Left forelimb (tissue), 1 donor: ENCODE measurements around the gene SNX9.
"Not testable (repeated sequence)": the region's sequence is repeated elsewhere in the genome, so short reads cannot be mapped to it uniquely, and the experiment has no call there.

Experiments used
- DNase-seq: peaks from one replicate; pipeline ENCODE4 v3.0.0-alpha.2; 2018; ENCODE audit warnings: low spot score

SNX9 gene

DNA sequence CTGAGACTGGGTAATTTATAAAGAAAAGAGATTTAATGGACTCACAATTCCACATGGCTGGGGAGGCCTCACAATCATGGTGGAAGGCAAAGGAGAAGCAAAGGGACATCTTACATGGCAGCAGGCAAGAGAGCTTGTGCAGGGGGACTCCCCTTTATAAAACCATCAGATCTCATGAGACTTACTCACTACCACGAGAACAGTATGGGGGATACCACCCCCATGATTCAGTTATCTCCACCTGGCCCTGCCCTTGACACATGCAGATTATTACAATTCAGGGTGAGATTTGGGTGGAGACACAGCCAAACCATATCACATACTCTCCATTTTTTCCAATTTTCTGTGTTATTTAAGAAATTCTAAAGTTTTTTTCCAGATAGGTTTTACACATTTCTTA, 35.6 kb downstream of the SNX9 start:
- DNase-seq, result not testable (repeated sequence)

- DNase-seq, result no peak
Observed at GRCh38 chr6:157859775-157860504, 36.9 kb downstream of the SNX9 start.

DNA sequence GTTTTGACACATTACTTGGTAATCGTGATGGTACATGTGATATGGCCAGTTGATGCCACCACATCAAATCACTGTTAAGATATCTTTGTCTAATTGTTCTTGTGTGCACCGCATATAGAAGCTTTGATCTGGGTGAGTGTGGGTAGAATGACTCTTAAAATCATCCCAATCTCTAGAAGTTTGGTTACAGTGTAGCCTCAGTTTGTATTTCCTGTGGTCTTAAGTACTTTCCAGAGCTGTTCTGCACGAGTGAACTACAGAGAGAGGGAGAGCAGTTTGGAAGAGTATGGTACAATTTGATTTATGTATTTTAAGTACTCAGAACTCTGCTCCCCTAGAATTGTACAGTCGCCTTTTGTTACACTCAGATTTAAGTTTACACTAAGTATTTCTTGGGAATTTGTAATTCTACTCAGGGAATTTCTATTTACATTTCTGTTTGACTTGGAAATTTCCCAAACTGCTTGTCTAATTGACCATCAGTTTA, 37.5 kb downstream of the SNX9 start:
- no peak for DNase-seq

- no peak for DNase-seq
Observed at GRCh38 chr6:157861184-157861583, 38.1 kb downstream of the SNX9 start.

DNA sequence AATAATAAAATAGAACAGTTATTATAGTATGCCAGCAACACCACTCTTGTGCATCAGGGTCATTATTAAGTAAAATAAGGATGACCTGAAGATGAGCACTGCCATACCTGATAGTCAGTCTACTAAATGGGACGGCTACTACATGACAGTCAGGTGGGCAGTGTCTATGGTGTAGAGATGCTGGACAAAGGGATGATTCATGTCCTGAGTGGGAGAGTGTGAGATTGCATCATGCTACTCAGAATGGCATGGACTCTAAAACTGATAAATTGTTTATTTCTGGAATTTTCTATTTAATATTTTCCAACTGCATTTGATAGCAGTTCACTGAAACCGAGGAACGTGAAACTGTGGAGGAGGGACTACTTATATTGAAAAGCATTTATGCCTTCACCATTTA, 38.8 kb downstream of the SNX9 start:
- no peak for DNase-seq

- no peak for DNase-seq
Observed at GRCh38 chr6:157862706-157863105, 39.7 kb downstream of the SNX9 start.

DNA sequence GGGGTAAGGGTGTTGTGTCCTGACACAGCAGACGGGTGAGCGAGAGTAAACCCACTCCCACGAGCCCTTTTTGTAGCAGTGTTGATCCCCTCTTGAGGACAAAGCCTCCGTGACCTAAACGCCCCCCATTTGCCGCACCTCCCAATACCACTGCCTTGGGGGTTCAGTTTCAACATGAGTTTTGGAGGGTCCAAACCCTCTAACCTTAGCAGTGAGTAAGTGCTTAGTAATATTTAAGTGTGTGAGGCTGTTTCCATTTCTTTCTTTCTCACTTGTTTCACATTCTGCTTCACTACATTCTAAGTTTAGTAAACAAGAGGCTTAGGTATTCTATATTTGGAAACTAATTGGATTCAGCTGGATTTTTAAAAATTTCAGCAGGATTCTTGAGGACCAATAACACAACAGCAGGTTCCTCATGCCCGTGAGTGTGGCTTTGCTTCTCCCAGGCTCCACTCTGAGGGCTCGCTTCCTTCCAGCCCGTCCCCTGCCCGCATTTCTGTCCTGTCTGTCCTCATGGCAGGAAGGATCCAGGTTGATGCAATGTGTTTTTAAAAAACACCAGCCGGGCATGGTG, 41.2 kb downstream of the SNX9 start:
- no peak for DNase-seq

- DNase-seq, result no peak
Observed at GRCh38 chr6:157865249-157865648, 42.2 kb downstream of the SNX9 start.

DNA sequence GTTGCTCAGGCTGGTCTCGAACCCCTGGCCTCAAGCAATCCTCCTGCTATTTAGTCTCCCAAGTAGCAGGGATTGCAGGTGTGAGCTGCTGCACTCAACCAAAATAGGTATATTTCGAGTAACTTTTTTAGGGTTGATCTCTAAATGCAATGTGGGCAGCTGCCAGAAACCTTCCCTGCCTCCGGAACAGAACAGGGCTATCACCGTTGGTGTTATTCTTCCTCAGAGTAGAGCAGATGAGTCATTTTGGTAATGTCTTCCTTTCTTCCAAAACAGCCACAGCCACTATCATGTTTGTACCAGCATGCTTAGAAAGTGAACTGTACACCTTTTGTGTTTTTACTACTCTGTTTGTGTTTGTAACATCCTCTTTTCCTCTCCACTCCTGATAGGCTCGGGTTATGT, 44.1 kb downstream of the SNX9 start:
- no peak for DNase-seq

DNA sequence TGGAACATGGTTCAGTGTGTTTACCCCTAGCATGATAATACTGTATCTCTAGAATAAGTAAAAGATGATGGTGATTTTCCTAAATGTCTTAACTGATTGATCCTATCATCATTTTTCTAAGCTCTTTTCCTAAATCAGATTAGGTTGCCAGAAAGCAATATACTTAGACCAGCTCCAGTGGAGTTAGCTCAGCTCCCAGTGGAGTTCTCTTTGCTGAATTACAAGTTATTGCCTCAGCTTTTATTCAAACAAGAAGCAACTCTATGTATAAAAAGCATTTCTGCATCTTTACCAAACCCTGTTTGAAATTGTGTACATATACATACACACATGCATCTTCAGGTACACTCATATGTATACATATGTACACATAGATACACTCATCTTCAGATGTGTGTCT, 44.9 kb downstream of the SNX9 start:
- DNase-seq, result no peak

DNA sequence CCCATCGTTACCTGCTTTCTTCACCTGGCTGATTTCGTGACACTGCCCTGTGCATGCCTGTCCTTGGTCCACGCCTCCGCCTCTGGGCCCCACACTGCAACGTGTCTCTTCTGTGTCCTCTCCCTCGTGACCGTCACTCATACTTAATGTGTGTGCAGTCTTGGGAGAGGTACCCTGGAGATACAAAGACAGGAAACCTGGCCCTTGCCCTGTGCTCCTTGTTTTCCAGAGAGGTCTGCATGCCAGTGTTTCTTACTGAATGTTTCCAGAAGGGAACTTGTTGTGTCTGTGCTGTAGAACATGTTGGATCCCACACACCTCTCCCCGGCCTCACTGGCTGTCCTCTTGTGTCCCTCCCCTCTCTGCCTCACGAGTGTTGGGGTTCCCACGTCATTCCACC, 45.8 kb downstream of the SNX9 start:
- DNase-seq, result no peak

DNA sequence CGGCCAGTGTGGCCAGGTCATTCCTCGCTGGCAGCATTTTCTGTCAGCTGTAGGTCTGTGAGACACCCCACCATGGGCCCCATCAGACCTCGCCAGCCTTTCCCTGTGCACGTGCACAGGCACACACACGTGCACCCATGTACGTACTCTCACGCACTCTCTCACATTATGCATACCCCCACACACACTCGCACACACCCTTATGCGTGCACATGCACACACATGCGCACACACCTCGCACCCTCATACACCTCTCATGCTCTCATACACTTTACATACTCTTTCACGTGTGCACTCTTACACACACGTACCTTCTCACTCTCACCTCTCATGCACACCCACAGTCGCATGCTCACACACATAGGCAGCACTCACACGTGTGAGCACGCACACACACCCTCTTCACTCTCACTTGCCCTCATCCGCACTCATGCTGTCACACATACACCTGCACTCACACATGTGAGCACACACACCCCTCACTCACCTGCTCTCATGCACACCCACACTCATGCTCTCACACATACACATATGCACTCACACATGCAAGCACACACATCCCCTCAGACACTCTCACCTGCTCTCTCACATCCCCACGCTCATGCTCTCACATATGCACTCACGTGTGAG, 46.7 kb downstream of the SNX9 start:
- DNase-seq, result no peak

DNA sequence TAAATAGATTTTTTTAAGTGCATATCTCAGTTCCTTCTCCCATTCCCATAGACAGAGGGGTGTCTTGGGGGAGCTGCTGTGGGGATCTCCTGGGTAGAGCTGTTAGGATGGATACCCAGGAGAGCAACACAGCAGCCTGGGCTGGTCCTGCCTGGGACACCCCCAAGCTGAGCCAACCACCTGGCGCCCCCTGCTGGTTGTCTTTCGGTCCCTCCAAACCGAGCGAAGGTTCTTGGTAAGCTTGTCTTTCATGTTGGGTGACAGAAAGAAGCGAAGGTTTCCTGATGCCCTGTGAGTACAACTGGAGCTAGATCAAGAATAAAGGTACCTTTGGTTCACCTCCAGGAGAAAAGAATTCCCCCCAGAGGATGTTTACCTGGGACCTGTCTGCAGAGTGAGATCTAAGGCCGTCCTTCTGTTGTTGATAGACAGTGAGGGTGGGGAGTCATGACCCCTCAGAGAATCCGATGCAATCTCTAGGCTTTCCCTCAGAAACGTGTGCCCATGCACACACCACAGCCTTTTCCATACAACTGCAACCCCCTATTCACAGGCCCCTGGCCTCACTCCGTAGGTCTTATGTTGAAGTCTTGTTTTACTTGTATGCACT, 50.8 kb downstream of the SNX9 start:
- DNase-seq, result no peak

- DNase-seq, result no peak
Observed at GRCh38 chr6:157877149-157877548, 54.1 kb downstream of the SNX9 start.

- DNase-seq, result no peak
Observed at GRCh38 chr6:157877573-157878438, 54.8 kb downstream of the SNX9 start.

DNA sequence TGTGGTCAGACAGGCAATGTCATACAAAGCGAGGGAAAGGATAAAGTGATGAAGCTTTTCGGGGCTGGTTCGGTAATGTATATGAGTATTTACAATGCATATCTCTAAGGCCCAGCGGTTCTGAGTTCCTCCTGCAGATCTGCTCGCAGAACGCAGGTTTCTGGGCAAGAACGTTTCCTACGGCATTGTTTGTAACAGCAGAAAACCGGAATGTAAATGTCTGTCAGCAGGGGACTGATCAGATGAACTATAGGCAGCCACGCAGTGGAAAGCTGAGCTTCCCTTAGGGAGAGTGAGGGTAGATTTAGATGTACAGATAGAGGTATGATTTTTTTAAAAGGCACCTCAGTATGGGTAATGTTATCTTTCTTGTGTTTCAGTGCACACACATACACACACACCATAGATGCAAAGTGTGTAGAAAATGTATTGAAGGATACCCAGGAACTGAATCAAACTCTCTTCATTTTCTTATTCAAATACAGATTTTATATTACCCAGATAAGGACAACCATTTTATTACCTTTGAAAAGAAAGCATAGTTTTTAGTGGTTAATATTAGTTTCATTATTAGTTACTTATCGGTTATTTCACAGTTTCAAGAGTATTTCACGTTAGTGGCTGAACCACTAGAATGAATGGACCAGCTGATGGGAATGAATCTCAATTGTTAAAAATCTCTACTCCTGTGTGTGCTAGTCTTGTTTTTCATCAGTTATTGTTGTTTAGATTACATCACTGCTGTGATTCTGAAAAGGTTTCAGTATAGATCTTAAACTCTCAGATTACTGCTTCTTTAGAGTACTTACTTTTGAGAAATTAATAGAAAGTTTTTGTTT, 56.2 kb downstream of the SNX9 start:
- no peak for DNase-seq

GRCh38 chr6:157879873-157880254, 56.8 kb downstream of the SNX9 start:
- DNase-seq, result no peak

DNA sequence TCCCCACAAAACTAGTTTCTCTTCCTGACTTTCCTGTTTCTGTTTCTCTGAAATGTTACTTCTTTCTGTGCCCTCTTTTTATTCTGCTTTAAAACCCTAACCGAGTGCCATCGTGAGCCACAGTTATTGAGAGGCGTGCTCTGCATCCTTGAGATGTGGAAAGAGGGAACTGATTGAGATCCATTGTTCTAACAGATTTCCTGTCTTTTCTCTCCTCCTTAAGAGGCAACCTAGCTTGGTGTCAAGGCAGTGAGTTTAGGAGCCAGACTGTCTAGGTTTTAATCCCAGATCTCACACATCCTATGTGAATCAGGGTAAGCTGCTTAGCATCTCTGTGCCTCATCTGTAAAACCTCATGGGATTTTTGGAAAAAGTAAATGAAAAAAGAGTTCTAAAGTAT, 57.5 kb downstream of the SNX9 start:
- DNase-seq, result no peak

GRCh38 chr6:157881342-157881741, 58.3 kb downstream of the SNX9 start:
- DNase-seq, result no peak

DNA sequence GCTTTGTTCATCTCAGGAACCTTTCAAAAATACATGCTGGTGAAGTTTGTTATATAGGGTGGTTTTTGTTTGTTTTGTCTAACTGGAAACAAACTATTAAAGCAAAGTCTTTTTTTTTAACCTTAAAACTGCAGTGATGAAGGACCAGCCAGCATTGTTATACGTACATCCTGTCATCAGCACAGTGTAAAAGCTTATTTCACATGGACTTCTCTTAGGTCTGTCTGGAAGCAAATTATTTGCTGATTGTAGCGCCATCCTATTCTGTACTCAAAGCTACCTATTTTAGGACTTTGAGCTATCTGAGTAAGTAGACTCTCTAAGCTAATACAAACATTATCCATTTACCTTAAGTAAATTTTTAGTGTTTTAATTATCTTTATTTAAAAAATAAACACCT, 61.7 kb downstream of the SNX9 start:
- no peak for DNase-seq

DNA sequence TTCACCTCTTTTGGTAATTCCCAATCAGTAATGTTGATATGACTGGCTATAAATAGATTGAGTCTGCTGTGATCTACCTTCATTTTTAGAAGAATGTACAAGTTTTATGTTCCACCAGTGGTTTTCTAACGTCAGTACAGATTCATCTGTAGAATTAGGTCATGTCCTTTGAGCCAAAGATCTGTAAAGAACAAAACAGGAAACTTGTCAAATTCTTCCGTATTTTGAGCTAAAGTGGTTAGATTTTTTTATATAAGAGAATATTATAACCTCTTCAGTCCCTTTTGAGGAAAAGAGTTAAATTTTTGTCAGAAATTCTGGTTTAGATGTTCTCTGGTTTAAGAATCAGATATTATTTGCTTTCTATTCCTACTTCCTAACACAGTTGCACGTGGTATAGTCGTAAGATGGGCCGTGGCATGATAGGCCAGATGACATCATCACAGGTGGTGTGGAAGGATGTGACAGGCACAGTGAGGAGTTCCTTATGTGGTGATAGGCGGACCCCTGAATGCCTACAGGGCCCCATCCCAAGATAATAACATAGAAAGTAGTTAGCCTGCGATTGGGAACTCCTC, 62.3 kb downstream of the SNX9 start:
- DNase-seq, result no peak
